Measurements from ENCODE around the gene MROH9. TPM values are rescaled to one million over a fixed set of nuclear protein-coding genes. Genes with fewer than 3 reads are reported as not detected.
A peak's percentile ranks its signal among the peaks of the same experiment; 100 is the strongest.

Gene MROH9
- total and polyA plus RNA-seq, 2 experiments from 2014 or later = 0.15 to 0.23 TPM

DNA sequence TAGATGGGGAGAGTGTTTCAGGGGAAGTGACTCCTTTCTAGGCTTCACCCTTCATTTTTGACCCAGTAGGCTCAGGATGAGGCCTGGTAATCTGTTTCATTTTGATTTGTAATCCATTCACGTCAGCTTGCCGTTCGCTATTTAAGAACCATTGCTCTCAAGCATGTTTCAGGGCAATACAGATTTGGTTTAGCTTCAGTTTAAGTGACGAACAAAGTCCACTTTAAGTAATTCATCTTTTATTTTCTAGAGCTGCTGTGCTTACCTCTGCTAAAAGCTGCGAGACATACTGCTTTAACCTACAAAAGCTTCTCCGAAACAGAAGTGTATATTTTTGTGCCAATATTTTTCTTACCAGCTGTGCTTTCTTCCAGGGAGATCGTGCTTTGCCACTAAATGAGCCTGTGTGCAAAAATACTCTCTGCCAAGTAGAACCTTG is 146.4 kb downstream of the MROH9 start:
- WGBS (ENCODE audit: low lambda C conversion rate, missing lambda C conversion rate) = 53% methylated on average over 7 of the region's 7 CpGs
- TF ChIP-seq EZH2 (IDR thresholded peaks at IDR 0.05; ENCODE audit: borderline replicate concordance) = no peak
- TF ChIP-seq, protein P1, sequence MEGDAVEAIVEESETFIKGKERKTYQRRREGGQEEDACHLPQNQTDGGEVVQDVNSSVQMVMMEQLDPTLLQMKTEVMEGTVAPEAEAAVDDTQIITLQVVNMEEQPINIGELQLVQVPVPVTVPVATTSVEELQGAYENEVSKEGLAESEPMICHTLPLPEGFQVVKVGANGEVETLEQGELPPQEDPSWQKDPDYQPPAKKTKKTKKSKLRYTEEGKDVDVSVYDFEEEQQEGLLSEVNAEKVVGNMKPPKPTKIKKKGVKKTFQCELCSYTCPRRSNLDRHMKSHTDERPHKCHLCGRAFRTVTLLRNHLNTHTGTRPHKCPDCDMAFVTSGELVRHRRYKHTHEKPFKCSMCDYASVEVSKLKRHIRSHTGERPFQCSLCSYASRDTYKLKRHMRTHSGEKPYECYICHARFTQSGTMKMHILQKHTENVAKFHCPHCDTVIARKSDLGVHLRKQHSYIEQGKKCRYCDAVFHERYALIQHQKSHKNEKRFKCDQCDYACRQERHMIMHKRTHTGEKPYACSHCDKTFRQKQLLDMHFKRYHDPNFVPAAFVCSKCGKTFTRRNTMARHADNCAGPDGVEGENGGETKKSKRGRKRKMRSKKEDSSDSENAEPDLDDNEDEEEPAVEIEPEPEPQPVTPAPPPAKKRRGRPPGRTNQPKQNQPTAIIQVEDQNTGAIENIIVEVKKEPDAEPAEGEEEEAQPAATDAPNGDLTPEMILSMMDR (IDR thresholded peaks at IDR 0.05; ENCODE audit: poor library complexity) = no peak
- Histone ChIP-seq H3K4me1 (ENCODE audit: insufficient read depth) (peaks cover 21% of the 10 kb centered on the region), H3K79me2 (no peaks in the 10 kb centered on the region), H3K9me2 (replicated peaks; ENCODE audit: insufficient read depth) (no peaks in the 10 kb centered on the region), H3K4me3 (no peak overlapping the region), H3K27me3 (no peaks in the 10 kb centered on the region), H2AFZ (peak overlapping the region; percentile 11), H3K9me3 (ENCODE audit: low read depth) (no peaks in the 10 kb centered on the region), H3K4me2 (peak overlapping the region; percentile 5), H3K27ac (peak overlapping the region; percentile 63), H4K20me1 (ENCODE audit: insufficient read depth, poor library complexity, severe bottlenecking) (no peaks in the 10 kb centered on the region), H3K36me3 (replicated peaks; ENCODE audit: insufficient read depth, low read depth) (no peaks in the 10 kb centered on the region)
- no peak for DNase-seq (ENCODE audit: low spot score)

DNA sequence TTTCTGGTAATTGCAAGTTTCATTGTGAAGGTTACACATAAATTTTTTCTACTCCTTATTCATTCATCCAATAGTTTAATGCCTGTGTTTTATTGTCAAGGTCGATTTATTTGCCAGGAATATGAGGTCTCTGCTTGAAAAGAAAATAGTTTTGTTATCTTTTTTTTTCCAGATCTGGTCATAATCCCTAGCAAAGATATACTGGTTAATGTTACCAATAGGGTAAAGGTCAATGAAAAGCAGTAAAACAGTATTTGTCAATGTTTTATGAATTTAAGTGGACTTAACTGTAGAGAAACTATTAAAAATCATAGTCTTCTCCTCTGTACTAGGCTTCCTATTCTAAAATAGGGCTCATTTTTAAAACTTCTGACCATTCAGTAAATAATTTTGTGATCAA is 147.3 kb downstream of the MROH9 start:
- peak overlapping the region; percentile 63 for H3K27ac ChIP-seq
- H4K20me1 ChIP-seq (ENCODE audit: insufficient read depth, poor library complexity, severe bottlenecking) = no peaks in the 10 kb centered on the region
- no peak overlapping the region for H3K4me2 ChIP-seq
- H3K9me2 ChIP-seq (replicated peaks; ENCODE audit: insufficient read depth) = no peaks in the 10 kb centered on the region
- H2AFZ ChIP-seq = no peak overlapping the region
- no peak overlapping the region for H3K4me3 ChIP-seq
- H3K4me1 ChIP-seq (ENCODE audit: insufficient read depth) = peaks cover 21% of the 10 kb centered on the region
- no peaks in the 10 kb centered on the region for H3K79me2 ChIP-seq
- TF ChIP-seq EZH2phosphoT487 (IDR thresholded peaks at IDR 0.05; ENCODE audit: low read depth, severe bottlenecking, unreplicated experiment) (no peak), EZH2 (IDR thresholded peaks at IDR 0.05; ENCODE audit: borderline replicate concordance) (no peak)
- TF ChIP-seq, protein P1 (IDR thresholded peaks at IDR 0.05; ENCODE audit: poor library complexity) = no peak
- H3K27me3 ChIP-seq = no peaks in the 10 kb centered on the region
- H3K9me3 ChIP-seq (ENCODE audit: low read depth) = no peaks in the 10 kb centered on the region
- 57% methylated on average over 1 of the region's 1 CpG for whole genome bisulfite sequencing (ENCODE audit: low lambda C conversion rate, missing lambda C conversion rate)
- no peaks in the 10 kb centered on the region for H3K36me3 ChIP-seq (replicated peaks; ENCODE audit: insufficient read depth, low read depth)
- no peak for DNase-seq (ENCODE audit: low spot score)

DNA sequence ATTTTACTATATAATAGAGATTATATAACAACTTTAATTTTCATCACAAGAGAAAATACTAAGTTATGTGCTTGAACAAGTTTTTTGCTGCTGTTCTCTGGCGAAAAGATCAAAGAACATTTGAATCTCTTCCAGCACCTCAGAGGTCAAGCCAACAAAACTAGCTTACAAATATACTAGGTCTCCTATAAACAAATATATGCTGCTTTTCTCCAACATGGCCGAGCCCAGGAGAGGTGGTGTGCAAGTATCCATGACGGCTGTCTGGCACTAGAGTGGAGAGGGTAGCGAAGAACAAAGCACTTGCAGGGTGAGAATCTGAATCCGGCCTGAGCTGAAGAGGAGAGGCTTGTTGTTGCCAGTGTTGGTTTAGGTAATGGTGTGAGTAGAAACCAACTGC is 147.9 kb downstream of the MROH9 start:
- TF ChIP-seq, protein P1 (IDR thresholded peaks at IDR 0.05; ENCODE audit: poor library complexity) = no peak
- TF ChIP-seq EZH2 (IDR thresholded peaks at IDR 0.05; ENCODE audit: borderline replicate concordance) (no peak), EZH2phosphoT487 (IDR thresholded peaks at IDR 0.05; ENCODE audit: low read depth, severe bottlenecking, unreplicated experiment) (no peak)
- no peaks in the 10 kb centered on the region for H3K27me3 ChIP-seq
- peaks cover 21% of the 10 kb centered on the region for H3K4me1 ChIP-seq (ENCODE audit: insufficient read depth)
- DNase-seq (ENCODE audit: low spot score) = no peak
- no peaks in the 10 kb centered on the region for H3K36me3 ChIP-seq (replicated peaks; ENCODE audit: insufficient read depth, low read depth)
- no peaks in the 10 kb centered on the region for H4K20me1 ChIP-seq (ENCODE audit: insufficient read depth, poor library complexity, severe bottlenecking)
- H3K4me3 ChIP-seq = no peak overlapping the region
- no peak overlapping the region for H3K27ac ChIP-seq
- H3K9me3 ChIP-seq (ENCODE audit: low read depth) = no peaks in the 10 kb centered on the region
- no peaks in the 10 kb centered on the region for H3K9me2 ChIP-seq (replicated peaks; ENCODE audit: insufficient read depth)
- H3K4me2 ChIP-seq = no peak overlapping the region
- no peak overlapping the region for H2AFZ ChIP-seq
- WGBS (ENCODE audit: low lambda C conversion rate, missing lambda C conversion rate) = 85% methylated on average over 5 of the region's 5 CpGs
- no peaks in the 10 kb centered on the region for H3K79me2 ChIP-seq

DNA sequence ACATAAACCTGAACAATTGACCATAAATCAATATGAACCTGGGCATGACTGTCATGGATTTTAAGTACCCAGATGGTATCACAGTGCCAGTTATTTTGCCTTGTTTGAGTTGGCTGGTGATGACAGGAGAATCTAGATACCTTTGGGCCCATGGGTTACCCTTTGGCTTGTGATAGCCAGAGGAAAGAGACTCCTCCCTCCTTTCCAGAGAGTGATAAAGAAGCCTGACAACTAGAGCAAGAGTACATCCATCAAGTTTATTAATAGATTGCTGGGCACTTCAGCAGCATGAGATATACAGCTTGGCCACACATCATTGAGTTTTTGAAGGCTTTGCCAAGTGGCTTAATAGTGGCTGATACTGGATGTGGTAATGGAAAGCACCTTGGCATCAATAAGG is 148.8 kb downstream of the MROH9 start:
- H3K27ac ChIP-seq = no peak overlapping the region
- DNase-seq (ENCODE audit: low spot score) = no peak
- no peaks in the 10 kb centered on the region for H4K20me1 ChIP-seq (ENCODE audit: insufficient read depth, poor library complexity, severe bottlenecking)
- H3K9me3 ChIP-seq (ENCODE audit: low read depth) = no peaks in the 10 kb centered on the region
- no peaks in the 10 kb centered on the region for H3K27me3 ChIP-seq
- no peaks in the 10 kb centered on the region for H3K9me2 ChIP-seq (replicated peaks; ENCODE audit: insufficient read depth)
- H3K4me3 ChIP-seq = no peak overlapping the region
- no peak overlapping the region for H3K4me2 ChIP-seq
- peaks cover 21% of the 10 kb centered on the region for H3K4me1 ChIP-seq (ENCODE audit: insufficient read depth)
- TF ChIP-seq EZH2phosphoT487 (IDR thresholded peaks at IDR 0.05; ENCODE audit: low read depth, severe bottlenecking, unreplicated experiment) = no peak
- no peak for TF ChIP-seq EZH2 (IDR thresholded peaks at IDR 0.05; ENCODE audit: borderline replicate concordance)
- TF ChIP-seq, protein P1 (IDR thresholded peaks at IDR 0.05; ENCODE audit: poor library complexity) = no peak
- no peaks in the 10 kb centered on the region for H3K36me3 ChIP-seq (replicated peaks; ENCODE audit: insufficient read depth, low read depth)
- no peak overlapping the region for H2AFZ ChIP-seq
- H3K79me2 ChIP-seq = no peaks in the 10 kb centered on the region
